NCI-H446 (cell line): Measurements from ENCODE around the gene DIAPH3.

Experiments used
- DNase-seq, 2 experiments: peaks; one replicate each; lab custom pipeline; 2025; lab: John Stamatoyannopoulos, UW

DIAPH3 gene

GRCh38 chr13:59635589-59635988, 528.1 kb downstream of the DIAPH3 start:
- no peak for DNase-seq

DNA sequence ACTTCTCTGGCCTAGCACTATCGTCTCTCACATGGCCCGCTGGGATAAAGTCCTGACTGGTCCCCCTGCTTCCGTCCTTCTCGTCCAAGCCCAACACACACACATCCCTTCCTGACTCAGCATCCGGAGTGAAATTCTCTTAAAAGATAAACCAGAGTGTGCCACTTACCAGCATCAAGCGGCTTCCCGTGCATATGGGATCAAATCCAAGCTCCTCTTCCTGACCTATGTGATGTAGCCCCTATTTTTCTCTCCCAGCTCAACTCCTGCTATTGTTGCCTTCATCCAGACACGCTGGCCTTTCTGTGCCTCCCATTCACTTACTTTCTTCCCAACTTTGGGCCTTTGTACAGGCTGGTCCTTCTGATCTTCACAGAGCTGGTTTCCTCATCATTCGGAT, 530.4 kb downstream of the DIAPH3 start:
- no peak for DNase-seq

DNA sequence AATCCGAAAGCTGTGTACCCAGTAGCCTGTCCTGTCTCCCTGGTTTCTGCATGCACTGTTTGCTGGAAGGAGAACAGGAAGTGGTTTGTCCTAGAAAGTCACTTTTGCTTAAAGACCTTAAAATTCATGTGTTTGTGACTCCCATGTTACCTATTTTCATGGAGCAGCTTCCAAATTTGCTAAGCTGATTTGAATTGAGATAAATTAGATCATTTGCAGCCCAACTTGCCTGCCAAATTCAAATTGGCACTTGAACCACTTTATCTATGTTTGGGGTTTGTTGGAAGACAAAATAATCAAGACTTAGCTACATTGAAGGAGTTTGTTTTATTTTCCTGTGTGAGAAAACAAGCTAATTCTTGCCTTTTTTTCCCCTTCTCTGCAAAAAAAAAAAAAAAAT, 532.5 kb downstream of the DIAPH3 start:
- no peak for DNase-seq

GRCh38 chr13:59625111-59625510, 538.6 kb downstream of the DIAPH3 start:
- no peak for DNase-seq

DNA sequence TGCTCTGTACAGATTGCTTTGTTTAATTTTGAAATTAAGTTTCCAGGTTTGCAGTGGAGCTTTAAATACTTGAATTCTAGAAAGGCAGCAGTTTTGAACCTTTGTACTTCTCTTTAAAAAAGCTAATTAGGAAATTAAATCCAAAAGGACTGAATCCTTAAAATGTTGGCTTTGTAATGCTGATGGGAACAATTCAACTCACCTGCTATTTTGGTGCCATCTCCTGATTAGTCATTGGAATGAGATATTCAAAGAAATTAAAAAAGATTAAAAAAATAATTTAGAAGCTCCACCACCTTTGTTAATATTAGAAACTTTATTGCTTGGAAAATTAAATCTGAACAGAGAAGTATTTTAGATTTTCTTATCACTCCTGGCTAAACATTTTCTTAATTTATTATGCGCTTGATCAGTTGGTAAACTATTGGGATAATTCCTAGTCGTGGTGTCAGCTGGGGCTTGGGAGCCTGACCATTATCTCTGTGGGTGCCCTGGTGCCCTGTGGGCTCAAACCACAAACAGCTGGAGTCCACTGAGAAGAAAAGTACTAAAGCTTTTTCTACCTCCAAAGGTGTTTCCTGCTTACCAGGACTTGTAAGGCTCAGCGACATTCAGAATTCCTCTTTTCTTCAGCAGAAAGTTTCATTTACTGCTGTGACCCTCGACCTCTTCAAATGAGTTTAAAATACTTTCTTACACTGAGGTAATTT, 540.4 kb downstream of the DIAPH3 start:
- no peak for DNase-seq

- no peak for DNase-seq
Observed at GRCh38 chr13:59621773-59622172, 542.0 kb downstream of the DIAPH3 start.
